Jurkat, Clone E6-1 (cell line): ENCODE measurements around the gene CASP2. TPM values are rescaled to one million over a fixed set of nuclear protein-coding genes. Genes with fewer than 3 reads are reported as not detected.

ENCODE experiments used
- DNase-seq: peaks from one replicate; pipeline ENCODE4 v3.0.0-alpha.2; 2011; ENCODE audit warnings: low read depth, low spot score
- H3K4me3 ChIP-seq: 2 replicates; pipeline ENCODE4 v1.5.1; 2011; ENCODE audit warnings: mild to moderate bottlenecking, low read length, control low read depth, moderate library complexity
- polyA plus RNA-seq: library from polyadenylated mRNA; unstranded; fragments of >200 nt; gene quantifications from one replicate; pipeline ENCODE4 v1.2.1, GENCODE V29; 2012; ENCODE audit warnings: missing spikeins; ENCODE audit not compliant: insufficient read length, insufficient read depth

The CASP2 gene
- polyA plus RNA-seq, result 21.1 TPM

DNA sequence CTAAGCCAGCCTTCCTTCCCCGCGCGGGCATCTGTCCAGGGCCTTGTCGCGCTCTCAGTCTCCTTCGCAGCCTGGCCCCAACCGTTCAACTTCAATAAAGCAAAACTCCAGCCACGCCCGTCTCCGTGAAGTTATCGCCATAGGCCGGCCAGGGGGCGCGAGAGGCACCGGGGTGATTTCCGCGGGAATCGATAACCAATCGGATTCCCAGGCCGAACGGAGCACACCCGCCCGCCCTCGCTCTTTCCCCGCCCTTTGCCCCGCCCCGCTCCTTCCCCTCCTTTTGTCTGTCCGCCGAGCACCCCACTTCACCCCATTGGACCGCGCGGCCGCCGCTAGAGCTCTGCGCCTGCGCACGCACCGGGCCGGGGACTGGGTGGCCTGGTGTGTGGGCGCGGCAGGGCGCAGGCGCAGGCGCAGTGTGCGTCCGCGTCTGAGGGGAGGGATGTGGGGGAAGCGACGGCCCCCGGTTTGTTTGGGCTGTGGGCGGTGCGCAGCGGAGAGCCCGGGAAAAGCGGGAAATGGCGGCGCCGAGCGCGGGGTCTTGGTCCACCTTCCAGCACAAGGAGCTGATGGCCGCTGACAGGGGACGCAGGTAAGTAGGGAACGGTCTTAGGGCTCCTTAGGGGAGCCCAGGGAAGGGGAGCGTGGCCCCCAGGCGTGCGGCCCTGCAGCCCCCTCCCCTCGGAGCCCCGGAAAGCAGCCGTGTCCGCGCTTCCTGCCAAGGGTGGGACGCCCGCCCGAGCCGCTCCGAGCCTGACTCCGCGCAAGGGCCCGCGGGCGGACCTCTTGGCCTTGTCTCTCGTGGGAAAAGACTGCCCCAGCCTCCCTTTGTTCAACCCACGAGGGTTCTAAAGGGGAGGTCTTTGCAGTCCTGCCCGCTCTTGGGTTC is at the start of gene CASP2:
CASP2 (plus strand) TSS at position 417 of the 892 bp plus-strand sequence; CDS start at position 522, 105 bp downstream.
- DNase-seq, result peak; percentile 93
- peak within 1 kb of the TSS; percentile 97 for H3K4me3 ChIP-seq

DNA sequence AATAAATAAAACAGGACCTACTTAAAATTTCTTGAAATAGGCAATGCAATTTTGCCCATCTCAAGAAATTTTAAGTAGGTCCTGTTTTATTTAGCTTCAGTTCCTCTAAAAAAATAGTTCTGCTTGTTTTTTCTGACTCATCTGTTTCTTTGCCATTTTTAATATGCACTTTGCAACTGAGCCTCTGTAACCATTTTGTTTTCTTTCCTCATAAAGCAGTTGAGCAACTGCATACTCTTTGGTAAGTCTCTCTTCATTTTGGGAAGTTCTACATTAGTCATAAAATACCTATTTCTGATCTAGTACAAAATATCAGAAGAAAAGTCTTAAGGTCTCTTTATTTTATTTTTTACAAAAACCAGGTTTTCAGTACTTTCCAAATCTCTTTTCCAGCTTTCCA is 48.3 kb upstream of the CASP2 start:
- no peak for DNase-seq
- no peak overlapping the region for H3K4me3 ChIP-seq

DNA sequence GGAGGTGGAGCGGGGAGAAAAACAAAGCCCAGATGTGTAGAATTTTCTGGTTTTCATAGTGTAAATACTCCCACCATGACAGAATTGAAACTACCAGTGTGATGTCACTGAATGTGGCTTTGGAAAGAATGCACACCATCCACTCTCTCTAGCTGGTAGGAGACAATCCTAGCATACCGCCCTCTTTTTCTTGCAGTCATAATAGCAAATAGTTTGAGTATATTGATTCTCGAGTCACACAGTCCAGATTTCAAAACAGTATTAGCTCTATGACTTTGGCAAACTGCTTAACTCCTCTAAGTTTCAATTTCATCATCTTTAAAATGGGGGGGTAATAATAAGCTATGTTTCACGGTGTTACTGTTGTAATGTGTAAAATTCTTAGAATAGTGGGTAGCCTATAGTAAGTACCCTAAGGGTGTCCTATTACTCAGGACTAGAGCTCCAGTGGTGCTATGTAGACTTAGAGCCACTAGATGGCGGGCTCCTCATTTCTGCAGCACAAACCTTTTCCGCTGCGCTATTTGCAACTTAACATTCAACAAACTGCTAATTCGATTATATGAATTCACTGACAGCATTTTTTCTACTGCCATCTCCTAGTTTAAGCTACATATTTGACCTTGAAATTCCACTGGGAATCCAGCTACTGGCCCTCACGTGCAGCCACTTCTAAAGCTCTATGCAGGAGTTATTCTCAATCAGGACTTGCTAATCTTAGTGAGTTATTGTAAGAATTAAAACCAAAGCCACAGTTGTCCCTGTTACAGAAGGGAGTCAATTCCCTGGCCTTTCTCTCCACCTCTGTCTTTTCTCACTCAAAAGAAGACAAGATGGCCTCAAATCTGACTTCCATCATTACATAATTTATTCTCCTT is 47.6 kb upstream of the CASP2 start:
- H3K4me3 ChIP-seq, result no peak overlapping the region
- DNase-seq, result peak; percentile 79

DNA sequence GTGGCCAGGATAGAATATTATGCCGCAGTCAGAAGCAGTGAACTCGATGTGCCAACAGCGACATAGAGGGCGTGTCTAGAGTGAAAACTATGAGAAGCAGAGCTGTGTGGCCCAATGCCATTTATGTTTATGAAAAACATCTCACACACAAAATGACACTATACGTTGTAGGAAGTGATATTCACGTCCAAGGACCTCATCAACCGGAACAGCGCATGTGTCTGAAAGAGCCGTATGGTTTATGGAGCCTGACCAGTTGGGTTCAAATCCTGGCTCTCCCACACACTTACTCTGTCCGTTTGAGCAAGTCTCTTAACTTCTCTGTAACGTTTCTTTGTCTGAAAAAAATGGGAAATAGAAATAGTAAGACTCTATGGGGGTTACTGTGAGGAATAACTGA is 45.8 kb upstream of the CASP2 start:
- no peak overlapping the region for H3K4me3 ChIP-seq
- no peak for DNase-seq

DNA sequence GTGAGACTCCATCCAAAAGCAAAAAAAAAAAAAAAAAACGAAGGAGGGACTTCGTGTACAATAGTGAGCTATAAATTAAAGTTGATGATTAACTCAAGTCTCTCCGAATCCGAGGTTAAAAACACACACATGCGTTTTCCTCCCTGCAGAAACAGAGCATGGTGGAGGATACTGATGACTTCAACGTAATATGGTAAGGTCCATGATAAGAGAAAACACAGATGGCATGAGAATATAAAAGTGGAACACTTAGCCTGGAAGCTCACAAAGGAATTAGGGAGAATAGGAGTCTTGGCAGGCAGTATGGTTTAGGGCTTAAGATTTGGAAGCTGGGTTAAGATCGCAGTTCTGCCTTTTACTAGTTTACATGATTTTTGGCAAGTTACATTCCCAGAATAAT is 45.0 kb upstream of the CASP2 start:
- DNase-seq, result no peak
- no peak overlapping the region for H3K4me3 ChIP-seq

DNA sequence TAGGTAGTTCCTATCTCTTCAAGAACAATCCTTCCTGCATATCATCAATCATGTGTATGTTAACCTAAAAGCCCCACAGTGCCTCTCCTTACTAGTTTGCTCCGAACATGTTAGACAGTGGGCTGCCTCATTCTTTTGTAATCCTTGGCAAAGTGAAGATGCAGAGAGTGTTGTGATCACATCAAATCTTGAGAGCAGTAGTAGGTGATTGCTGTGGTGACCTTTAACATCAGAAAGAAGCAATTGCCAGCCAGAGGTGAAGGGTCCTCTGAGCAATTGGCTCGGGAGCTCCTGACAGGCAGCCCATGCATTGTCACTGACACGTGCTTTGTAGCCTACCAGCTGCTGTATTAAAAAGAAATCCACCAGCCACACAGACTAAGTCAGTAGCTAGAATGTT is 44.5 kb upstream of the CASP2 start:
- DNase-seq, result no peak
- H3K4me3 ChIP-seq, result no peak overlapping the region

DNA sequence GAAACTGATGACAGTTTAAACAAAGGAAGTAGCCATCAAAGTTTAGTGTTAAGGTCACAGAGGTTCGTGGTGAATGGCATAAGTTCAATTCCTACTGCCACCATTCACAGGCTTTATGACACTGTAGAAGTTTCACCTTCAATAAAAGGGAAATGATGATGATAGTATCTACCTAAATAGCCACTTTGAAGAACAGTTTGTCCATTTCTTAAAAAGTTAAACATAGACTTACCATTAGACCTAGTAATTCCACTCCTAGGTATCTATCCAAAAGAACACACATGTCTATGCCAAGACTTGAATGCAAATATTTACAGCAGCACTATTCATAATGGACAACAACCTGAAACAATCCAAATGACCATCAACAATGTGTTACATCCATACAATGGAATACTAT is 43.8 kb upstream of the CASP2 start:
- no peak for DNase-seq
- H3K4me3 ChIP-seq, result no peak overlapping the region

DNA sequence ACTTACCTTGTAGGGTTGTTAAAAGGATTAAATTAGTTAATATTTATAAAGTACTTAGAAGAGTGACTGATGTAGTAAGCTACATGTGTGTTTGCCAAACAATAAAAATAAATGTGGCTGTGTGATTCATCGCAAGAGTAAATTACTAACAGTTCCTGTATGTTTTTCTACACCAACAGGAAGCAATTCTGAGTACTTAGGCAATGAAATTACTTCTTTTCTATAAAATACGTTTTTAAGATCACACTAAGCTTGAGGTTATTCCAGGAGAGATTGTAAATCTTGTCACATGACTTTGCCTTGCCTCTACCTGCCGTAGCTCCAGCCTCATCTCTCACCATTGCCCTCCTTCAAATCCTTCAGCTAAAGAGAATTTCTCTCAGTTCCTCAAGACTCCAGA is 43.0 kb upstream of the CASP2 start:
- no peak for DNase-seq

DNA sequence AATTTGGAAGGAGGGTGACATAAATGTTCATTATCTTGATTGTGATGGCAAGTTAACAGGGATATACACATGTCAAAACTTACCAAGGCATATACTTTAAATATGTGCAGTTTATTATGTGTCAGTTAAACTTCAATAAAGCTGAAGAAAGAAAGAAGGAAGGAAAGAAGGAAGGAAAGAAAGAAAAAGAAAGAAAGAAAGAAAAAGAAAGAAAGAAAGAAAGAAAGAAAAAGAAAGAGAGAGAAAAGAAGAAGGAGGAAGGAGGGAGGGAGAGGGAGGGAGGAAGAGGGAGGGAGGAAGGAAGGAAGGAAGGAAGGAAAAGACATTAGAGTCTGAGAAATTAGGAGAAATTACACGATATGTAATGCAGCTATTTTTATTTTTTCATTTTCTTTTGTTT is 40.8 kb upstream of the CASP2 start:
- no peak overlapping the region for H3K4me3 ChIP-seq
- DNase-seq, result no peak

More for the DNA sequence above, 43.0 kb upstream of the CASP2 start:
- no peak overlapping the region for H3K4me3 ChIP-seq

DNA sequence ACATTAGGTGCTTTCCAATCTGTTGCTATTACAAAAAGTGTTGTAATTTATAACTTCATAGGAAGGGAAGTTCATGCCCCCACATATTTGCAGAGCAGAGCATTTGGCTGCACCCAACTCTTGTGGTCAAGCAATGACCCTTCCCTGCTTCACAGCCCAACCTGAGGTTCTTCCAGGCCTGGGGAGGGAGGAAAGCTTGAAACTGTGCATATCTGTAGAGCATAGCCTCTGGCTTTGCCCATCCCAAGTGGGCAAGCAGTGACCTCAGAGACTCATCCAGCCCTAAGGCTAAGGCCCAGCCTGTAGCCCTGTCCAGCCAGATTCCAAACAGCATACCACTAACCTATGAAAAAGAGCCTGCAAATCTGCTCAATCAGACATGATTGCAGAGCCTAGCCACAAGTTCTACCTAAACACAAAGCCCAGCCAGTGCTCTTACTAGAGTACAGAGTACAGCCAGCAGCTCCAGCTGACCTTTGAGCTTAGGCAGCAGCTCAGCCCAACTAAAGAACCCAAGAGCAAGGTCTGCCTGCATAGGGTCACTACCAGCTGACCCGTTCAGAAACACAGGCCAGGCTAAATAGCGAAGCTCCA is 39.3 kb upstream of the CASP2 start:
- DNase-seq, result no peak
- no peak overlapping the region for H3K4me3 ChIP-seq

DNA sequence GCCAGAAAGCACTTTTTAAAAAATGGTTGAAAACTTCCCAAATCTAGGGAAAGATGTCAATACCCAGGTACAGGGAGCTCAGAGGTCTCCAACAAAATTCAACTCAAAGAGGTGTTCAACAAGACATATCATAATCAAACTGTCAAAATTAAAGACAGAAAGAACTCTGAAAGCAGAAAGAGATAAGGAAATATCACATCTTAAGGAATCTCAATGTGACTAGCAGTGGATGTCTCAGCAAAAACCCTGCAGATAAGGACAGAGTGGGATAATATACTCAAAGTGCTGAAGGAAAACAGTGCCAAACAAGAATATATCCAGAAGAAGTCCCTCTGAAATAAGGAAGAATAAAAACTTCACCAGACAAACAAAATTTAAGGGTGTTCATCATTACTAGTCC is 38.0 kb upstream of the CASP2 start:
- DNase-seq, result no peak
- H3K4me3 ChIP-seq, result no peak overlapping the region

DNA sequence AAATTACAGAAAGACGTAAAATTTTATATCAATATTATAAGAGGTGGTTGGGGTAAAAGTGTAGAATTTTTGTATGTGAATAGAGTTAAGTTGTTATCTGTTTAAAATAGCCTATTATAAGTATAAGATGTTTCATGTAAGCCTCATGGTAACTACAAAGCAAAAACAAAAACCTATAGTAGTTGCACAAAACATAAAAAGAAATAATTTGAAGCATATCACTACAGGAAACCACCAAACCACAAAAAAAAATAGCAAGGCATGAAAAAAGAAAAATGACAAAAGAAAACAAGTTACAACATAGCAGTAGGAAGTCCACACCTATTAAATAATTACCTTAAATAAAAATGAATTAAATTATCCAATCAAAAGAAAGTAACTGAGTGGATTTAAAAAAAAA is 37.3 kb upstream of the CASP2 start:
- DNase-seq, result peak; percentile 73
- no peak overlapping the region for H3K4me3 ChIP-seq

DNA sequence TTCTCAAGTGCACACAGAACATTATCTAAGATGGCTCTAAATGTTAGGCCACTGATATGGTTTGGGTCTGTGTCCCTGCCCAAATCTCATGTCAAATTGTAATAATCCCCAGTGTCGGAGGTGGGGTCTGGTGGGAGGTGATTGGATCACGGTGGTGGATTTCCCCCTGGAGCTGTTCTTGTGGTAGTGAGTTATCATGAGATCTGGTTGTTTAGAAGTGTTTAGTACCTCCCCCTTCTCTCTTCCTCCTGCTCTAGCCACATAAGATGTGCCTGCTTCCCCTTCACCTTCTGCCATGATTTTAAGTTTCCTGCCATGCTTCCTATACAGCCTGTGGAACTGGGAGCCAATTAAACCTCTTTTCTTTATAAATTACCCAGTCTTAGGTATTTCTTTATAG is 36.1 kb upstream of the CASP2 start:
- no peak overlapping the region for H3K4me3 ChIP-seq
- DNase-seq, result peak; percentile 32

DNA sequence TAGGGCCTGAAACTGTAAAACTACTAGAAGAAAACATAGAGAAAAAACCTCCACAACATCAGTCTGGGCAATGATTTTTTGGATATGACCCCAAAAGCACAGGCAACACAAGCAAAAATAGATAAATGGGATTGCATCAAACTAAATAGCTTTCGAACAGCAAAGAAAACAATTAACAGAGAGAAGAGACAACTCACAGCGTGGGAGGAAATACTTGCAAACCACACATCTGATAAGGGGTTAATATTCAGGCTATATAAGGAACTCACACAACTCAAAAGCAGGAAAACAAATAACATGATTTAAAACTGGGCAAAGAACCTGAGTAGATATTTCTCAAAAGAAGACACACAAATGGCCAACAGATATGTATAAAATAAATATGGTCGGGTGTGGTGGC is 32.6 kb upstream of the CASP2 start:
- H3K4me3 ChIP-seq, result no peak overlapping the region
- no peak for DNase-seq

DNA sequence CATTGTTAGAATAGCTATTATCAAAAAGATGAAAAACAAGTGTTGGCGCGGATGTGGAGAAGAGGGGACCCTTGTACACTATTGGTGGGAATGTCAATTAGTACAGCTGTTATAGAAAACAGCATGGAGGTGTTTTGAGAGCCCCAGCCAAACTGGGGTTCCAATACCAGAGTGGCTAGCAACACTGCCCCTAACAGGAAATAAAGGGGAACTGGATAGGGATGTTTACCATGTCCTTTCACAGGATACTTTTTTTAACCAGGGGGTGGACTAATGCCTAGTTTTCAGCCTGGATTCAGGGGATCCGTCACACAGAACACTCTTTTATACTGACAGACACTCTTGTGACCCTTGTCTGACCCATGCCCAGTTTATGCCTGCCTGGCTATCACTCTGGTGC is 31.8 kb upstream of the CASP2 start:
- no peak overlapping the region for H3K4me3 ChIP-seq
- no peak for DNase-seq

DNA sequence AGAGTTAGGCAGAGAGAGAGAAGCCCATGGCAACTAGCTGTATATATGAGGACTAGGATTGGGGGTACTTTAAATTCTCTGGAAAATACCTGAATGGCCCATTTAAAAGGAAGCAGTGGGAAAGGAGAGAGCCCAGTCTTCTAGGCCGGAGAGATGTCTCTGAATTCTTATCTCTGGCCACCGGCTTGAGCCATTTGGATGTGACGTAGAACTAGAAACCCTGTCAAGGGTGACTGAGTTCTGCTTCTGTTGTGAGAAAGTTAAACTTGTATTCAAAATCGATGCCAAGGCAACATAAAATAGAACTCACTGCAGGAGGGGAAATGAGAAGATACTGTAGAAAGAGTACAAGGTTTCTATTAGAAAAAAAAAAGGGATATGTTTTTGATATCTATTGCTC is 31.2 kb upstream of the CASP2 start:
- DNase-seq, result no peak
- no peak overlapping the region for H3K4me3 ChIP-seq

DNA sequence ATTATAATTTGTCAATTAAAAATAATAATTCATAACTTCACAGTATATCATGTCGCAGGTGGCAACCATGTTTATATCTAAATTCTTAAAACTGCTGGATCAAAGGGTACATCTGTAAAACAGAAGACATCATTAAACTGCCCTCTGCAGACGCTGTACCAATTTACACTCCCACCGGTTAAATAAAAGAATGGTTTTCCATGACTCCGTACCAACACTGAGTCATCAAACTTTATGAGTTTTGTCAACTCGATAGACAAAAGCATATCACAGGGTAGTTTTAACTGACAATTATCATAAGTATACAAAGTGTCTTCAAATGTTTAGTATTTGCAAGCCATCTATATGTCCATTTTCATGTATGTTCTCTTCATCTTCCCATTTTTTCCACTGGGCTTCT is 30.6 kb upstream of the CASP2 start:
- DNase-seq, result no peak
- no peak overlapping the region for H3K4me3 ChIP-seq

DNA sequence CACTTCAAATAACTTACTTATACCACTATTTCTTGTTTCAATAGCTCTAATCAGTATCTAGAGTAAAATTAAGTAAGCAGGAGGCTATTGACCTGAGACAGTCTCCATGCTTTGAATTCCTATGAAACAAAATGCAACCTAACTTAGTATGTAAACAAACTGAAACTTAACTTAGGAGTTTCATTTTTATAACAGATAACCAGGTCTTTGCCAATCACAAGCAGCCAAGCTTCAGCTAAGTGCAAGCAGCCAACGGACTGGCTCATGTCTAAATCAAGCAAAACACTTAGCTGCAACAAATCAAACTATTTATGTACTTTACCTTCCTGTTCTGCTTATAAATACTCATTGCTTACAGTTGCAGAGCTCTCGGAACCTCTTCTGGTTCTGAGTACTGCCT is 29.3 kb upstream of the CASP2 start:
- H3K4me3 ChIP-seq, result no peak overlapping the region
- DNase-seq, result no peak

DNA sequence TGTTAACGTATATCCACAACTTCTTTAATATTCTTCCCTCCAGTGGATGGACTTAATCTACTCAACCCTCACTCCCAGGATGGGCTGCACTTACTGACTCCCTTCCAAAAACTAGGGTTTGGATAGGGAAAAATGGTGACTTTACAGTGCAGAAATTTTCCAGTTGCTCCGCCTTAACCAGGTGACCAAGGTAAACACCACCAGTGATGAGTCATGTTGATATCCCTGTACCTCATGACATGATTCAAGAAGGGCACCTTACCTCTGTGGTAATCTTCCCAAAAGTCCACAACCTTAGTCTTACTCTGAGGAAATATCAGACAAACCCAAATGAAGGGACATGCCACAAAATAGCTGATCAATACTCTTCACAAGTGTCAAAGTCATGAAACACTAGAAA is 28.4 kb upstream of the CASP2 start:
- no peak overlapping the region for H3K4me3 ChIP-seq

DNA sequence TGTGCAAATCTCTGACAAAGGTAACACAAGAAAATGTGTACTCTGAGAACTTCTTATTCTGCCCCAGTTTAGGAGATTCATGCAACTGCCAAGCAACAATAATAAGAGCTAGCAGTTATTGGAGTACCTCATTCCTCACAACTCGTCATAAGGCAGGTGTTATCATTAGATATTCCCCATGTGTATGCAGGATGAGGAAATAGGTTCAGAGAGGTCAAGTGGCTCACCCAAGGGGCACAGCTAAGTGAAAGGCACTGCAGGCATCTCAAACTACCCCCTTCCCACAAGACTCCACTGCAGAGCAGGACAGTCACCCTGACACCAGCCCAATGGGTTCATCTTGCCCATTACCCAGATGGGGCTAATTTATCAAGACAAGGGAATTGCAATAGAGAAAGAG is 26.2 kb upstream of the CASP2 start:
- H3K4me3 ChIP-seq, result no peak overlapping the region
- DNase-seq, result no peak

More for the DNA sequence above, 28.4 kb upstream of the CASP2 start:
- no peak for DNase-seq
